Measurements from ENCODE around the gene TSPAN16.

- TF ChIP-seq YY1 (tag by site-specific recombination; IDR thresholded peaks at IDR 0.05) (no peak), ZNF664 (tag by site-specific recombination; IDR thresholded peaks at IDR 0.05) (no peak)
These were observed 4.8 kb downstream of the TSPAN16 start for GRCh38 chr19:11300811-11301120.
